Stimulated activated CD8-positive, alpha-beta memory T cell treated with anti-CD3 and anti-CD28 coated beads, Interleukin-4, amount 100 ng/mL, for 1 hour (primary cell): Measurements from ENCODE around the gene SDR39U1.

Source experiments
- DNase-seq, 2 donors: peaks; one replicate each; pipeline ENCODE4 v3.0.0-alpha.2; 2020; ENCODE audit warnings: low read depth in 2 of 2, low spot score in 1 of 2

The SDR39U1 gene

GRCh38 chr14:24411443-24412389, 30.9 kb downstream of the SDR39U1 start:
- DNase-seq = no peak

GRCh38 chr14:24409956-24410355, 32.6 kb downstream of the SDR39U1 start:
- no peak for DNase-seq

DNA sequence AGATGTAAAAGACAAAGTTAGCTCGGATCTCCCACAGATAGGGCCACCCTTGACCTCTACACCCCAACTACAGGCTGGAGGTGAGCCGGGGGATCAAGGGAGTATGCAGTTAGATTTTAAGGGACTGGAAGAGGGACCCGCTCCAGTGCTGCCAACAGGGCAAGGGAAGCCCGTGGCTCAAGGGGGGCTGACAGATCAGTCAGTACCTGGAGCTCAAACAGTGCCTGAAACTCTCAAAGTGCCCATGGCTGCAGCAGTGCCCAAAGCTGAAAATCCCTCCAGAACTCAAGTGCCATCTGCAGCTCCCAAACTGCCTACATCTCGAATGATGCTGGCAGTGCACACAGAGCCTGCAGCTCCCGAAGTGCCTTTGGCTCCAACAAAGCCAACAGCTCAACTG, 33.4 kb downstream of the SDR39U1 start:
- no peak for DNase-seq

GRCh38 chr14:24408764-24409163, 33.8 kb downstream of the SDR39U1 start:
- no peak for DNase-seq

- DNase-seq = no peak
These were observed 34.8 kb downstream of the SDR39U1 start for GRCh38 chr14:24407608-24408325.

- no peak for DNase-seq
These were observed 36.2 kb downstream of the SDR39U1 start for GRCh38 chr14:24406416-24406815.

DNA sequence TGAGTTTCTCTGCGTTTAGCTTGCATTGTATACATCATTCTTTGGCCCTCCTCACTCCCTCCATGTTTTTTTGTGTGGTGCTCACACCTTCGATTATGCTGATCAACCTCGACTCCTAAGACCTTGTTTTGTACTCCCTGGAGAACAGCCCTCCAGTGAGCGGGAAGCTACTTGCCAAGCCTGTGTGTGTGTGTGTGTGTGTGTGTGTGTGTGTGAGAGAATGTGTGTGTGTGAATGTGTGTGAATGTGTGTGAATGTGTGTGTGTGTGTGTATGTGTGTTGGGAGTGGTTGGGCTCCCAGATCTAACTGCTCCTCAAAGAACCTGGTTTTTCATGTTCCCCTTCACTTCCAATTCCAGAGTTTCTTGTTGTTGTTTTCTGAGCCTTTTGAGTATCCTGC, 37.8 kb downstream of the SDR39U1 start:
- DNase-seq = no peak

DNA sequence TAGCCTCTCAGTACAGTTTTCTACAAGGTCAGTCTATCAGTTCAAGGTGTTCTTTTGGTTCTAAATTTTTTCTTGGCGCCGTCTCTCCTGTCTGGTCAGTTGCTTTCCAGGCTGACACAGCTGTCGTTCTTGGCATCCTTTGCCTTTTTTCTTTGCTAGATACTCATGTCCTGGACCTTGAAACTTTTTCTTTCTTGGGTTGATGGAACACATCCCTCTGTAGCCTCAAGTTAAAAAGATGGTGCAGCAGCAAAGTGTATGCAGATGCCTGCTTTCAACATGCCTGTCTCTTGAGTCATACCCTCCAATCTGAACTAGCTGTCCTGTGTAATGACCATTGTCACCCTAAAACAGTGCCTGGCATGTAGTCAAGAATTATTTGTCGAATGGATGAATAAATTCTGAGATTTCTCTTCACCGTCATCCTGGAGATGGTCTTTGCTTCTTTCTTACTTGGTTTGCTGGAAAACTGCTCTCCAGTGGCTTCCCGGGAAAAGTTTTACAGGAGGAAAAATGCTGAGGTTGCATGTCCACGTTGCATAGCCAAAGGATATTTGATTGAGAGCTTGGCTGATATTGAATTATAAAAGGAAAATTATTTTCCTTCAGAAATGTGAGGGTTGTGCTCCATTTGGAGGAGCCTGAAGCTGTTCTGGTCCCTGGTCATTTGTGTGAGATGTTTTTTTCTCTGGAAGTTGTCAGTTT, 39.1 kb downstream of the SDR39U1 start:
- no peak for DNase-seq

GRCh38 chr14:24401810-24402702, 40.5 kb downstream of the SDR39U1 start:
- DNase-seq = no peak

GRCh38 chr14:24399999-24400718, 42.4 kb downstream of the SDR39U1 start:
- no peak for DNase-seq

GRCh38 chr14:24399447-24399822, 43.1 kb downstream of the SDR39U1 start:
- no peak for DNase-seq

- no peak for DNase-seq
These were observed 43.7 kb downstream of the SDR39U1 start, which contains the start of gene NYNRIN for GRCh38 chr14:24398653-24399446. NYNRIN (plus strand) TSS chr14:24399003; CDS start chr14:24399247, 244 bp downstream.

- DNase-seq = no peak
These were observed 44.3 kb downstream of the SDR39U1 start for GRCh38 chr14:24398293-24398652.

GRCh38 chr14:24397639-24398292, 44.8 kb downstream of the SDR39U1 start:
- DNase-seq = no peak

GRCh38 chr14:24395609-24396582, 46.7 kb downstream of the SDR39U1 start:
- no peak for DNase-seq

GRCh38 chr14:24394275-24394674, 48.3 kb downstream of the SDR39U1 start:
- DNase-seq = no peak

DNA sequence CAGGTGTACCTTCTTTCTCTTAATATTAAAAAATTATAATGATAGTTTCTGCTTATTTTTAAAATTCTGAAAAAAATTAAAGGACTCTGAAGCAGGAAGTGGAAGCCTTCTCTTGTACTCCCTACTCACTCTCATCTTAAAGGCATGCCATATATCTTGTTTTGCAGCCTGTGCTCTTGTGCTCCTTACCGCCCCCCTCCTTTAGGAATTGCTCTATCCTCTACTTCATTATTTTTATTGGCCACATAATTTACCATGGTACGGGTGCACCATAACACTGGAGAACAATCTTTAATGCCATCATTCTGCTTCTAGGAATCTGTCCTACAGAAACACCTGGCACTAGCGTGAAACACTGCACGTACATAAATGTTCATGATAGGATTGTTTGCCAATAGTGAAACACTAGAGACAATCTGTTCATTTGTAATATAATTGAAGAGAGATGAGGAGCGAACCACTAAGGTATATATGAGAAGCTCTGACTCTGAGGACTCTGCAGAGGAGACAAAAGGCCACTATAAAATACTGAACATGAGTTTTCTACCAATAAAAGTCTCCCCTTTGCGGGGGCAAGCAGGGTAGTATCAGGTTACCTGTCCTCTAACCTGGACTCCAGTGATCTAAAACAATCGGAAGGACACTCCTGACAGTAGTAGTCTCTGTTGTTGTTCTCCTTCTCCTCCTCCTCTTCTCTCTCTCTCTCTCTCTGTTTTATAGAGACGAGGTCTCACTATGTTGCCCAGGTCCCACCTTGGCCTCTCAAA, 50.1 kb downstream of the SDR39U1 start:
- no peak for DNase-seq
